ENCODE results near the gene TUT1. TPM values are rescaled to one million over a fixed set of nuclear protein-coding genes. Genes with fewer than 3 reads are reported as not detected.
A peak's percentile ranks its signal among the peaks of the same experiment; 100 is the strongest.

The TUT1 gene
- total RNA-seq, 3 donors from 2014 or later (not counting 1 experiment from before 2014, with no cell fraction given), result 20.0 to 28.9 (median 26.2) TPM

DNA sequence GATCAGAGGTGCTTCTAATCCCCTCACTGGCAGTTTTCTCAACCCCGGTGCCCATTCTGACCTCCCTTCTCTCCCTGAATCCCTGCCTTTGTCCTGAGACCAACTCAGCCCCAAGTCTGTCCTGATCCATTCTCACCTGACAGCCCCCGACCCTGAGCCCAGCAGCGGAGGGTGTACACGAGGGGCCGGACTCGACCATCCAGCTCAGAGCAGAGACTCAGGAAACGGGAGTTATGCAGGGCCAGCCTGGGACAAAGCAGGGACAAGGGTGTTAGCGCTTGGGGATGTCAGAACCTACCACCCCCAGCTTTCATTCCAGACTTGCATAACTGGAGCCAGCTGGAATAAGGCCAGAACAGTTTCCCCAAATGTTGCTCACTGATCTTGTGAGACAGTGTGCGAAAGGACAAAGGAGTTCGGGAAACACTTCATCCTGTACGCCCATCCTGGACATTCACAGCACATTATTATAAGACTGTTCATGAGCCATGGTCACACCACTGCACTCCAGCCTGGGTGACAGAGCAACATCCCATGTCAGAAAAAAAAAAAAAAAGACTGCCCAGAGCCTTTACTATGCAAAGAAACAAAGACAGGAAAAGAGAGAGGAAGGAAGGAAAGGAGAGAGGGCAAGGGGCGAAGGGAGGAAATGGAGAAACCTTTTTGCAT is 14.1 kb downstream of the TUT1 start:
- no peak for ATAC-seq
- TF ChIP-seq, protein P1, sequence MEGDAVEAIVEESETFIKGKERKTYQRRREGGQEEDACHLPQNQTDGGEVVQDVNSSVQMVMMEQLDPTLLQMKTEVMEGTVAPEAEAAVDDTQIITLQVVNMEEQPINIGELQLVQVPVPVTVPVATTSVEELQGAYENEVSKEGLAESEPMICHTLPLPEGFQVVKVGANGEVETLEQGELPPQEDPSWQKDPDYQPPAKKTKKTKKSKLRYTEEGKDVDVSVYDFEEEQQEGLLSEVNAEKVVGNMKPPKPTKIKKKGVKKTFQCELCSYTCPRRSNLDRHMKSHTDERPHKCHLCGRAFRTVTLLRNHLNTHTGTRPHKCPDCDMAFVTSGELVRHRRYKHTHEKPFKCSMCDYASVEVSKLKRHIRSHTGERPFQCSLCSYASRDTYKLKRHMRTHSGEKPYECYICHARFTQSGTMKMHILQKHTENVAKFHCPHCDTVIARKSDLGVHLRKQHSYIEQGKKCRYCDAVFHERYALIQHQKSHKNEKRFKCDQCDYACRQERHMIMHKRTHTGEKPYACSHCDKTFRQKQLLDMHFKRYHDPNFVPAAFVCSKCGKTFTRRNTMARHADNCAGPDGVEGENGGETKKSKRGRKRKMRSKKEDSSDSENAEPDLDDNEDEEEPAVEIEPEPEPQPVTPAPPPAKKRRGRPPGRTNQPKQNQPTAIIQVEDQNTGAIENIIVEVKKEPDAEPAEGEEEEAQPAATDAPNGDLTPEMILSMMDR (IDR thresholded peaks at IDR 0.05), result no peak
- Histone ChIP-seq H3K9me3 (ENCODE audit: control insufficient read depth, insufficient read depth, low read length) (no peaks in the 10 kb centered on the region), H3K4me3 (ENCODE audit: low read length) (no peak overlapping the region), H3K36me3 (ENCODE audit: control insufficient read depth, insufficient read depth, low read length) (peaks cover 31% of the 10 kb centered on the region), H3K27ac (ENCODE audit: low read length) (no peak overlapping the region), H3K4me1 (ENCODE audit: control insufficient read depth, insufficient read depth, low read length) (peaks cover 27% of the 10 kb centered on the region), H3K27me3 (ENCODE audit: control insufficient read depth, insufficient read depth, low read length) (no peaks in the 10 kb centered on the region)
- H3K27ac Mint-ChIP-seq, result no peak overlapping the region
- 91% methylated on average over 12 of the region's 12 CpGs for WGBS (ENCODE audit: insufficient coverage)
- no peaks in the 10 kb centered on the region for H3K27me3 Mint-ChIP-seq (ENCODE audit: low read depth in 2 of 2)
- no peak overlapping the region for H3K4me3 Mint-ChIP-seq
- H3K9me3 Mint-ChIP-seq, result no peaks in the 10 kb centered on the region
- H3K36me3 Mint-ChIP-seq, result peaks cover under 1% of the 10 kb centered on the region
- intact Hi-C loops (cut with micrococcal nuclease), result no loop called here
- no peak for DNase-seq
- H3K4me1 Mint-ChIP-seq, result peaks cover 28 to 36% of the 10 kb centered on the region in 2 donors

DNA sequence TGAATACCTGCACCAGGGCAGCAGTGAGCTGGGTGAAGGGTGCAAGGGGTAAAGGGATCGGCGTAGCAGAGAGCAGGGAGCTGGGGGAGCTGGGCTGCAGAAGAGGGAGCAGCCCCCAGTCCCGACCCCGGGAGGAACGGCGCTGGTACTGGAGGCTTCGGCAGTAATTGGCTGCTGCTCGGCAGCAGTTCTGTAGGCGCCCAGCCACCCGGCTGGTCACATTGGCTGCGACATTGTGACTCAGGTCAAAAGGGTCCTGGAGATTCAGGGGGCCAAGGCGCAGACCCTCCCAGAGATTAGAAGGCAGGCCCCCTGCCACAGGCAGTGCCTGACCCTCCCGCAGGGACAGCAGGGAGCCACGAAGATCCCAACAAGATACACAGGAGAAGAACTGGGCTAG is 15.5 kb downstream of the TUT1 start:
- ATAC-seq (no peak), DNase-seq (no peak)
- Mint-ChIP-seq H3K4me3 (peak overlapping the region; percentile 99), H3K4me1 (peaks cover 36 to 49% of the 10 kb centered on the region in 2 donors), H3K36me3 (peaks cover 10% of the 10 kb centered on the region), H3K27ac (peak overlapping the region in 1 of 2 donors; percentile 47), H3K9me3 (no peaks in the 10 kb centered on the region), H3K27me3 (ENCODE audit: low read depth in 2 of 2) (no peaks in the 10 kb centered on the region)
- H3K4me1 ChIP-seq (ENCODE audit: control insufficient read depth, insufficient read depth, low read length), result peaks cover 27% of the 10 kb centered on the region
- intact Hi-C loops (cut with micrococcal nuclease), result no loop called here
- no peak overlapping the region for H3K27ac ChIP-seq (ENCODE audit: low read length)
- H3K36me3 ChIP-seq (ENCODE audit: control insufficient read depth, insufficient read depth, low read length), result peaks cover 35% of the 10 kb centered on the region
- H3K27me3 ChIP-seq (ENCODE audit: control insufficient read depth, insufficient read depth, low read length), result no peaks in the 10 kb centered on the region
- TF ChIP-seq, protein P1 (IDR thresholded peaks at IDR 0.05), result no peak
- 96% methylated on average over 14 of the region's 14 CpGs for WGBS (ENCODE audit: insufficient coverage)
- no peaks in the 10 kb centered on the region for H3K9me3 ChIP-seq (ENCODE audit: control insufficient read depth, insufficient read depth, low read length)
- no peak overlapping the region for H3K4me3 ChIP-seq (ENCODE audit: low read length)

DNA sequence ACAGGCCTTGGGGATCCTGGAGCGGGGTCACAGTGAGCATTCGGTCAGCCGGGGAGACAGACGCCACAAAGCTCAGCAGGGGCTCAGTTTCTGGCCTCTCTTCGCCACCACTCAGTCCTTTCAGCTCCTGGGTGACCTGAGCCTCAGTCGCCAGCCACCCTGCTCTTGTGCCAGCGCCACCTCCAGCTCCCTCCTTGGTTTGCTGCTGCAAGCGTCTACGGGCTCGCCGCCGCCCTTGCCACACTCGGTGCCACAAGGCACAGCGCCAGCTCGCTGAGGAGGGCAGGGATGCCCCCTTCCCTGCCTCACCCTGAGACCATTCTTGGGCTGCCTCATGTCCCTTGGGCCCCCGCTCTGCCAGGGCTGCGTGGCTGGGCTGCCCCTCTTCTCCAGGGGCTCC is 16.2 kb downstream of the TUT1 start:
- Histone ChIP-seq H3K27me3 (ENCODE audit: control insufficient read depth, insufficient read depth, low read length) (no peaks in the 10 kb centered on the region), H3K9me3 (ENCODE audit: control insufficient read depth, insufficient read depth, low read length) (no peaks in the 10 kb centered on the region), H3K36me3 (ENCODE audit: control insufficient read depth, insufficient read depth, low read length) (peaks cover 38% of the 10 kb centered on the region), H3K4me3 (ENCODE audit: low read length) (no peak overlapping the region), H3K27ac (ENCODE audit: low read length) (no peak overlapping the region), H3K4me1 (ENCODE audit: control insufficient read depth, insufficient read depth, low read length) (peaks cover 27% of the 10 kb centered on the region)
- Mint-ChIP-seq H3K36me3 (peaks cover 10% of the 10 kb centered on the region), H3K9me3 (no peaks in the 10 kb centered on the region), H3K4me1 (peaks cover 36 to 52% of the 10 kb centered on the region in 2 donors), H3K4me3 (peak overlapping the region; percentile 99), H3K27ac (peak overlapping the region; percentile 92 to 95), H3K27me3 (ENCODE audit: low read depth in 2 of 2) (no peaks in the 10 kb centered on the region)
- DNase-seq (no peak), ATAC-seq (no peak)
- WGBS (ENCODE audit: insufficient coverage), result 86% methylated on average over 17 of the region's 17 CpGs
- intact Hi-C loops (cut with micrococcal nuclease), result no loop called here
- TF ChIP-seq, protein P1 (IDR thresholded peaks at IDR 0.05), result no peak

Measured in natural killer cell (primary cell).